NCI-H2171 (cell line): ENCODE results near the gene HMGN4.
A peak's percentile ranks its signal among the peaks of the same experiment; 100 is the strongest.

ENCODE experiments used
- DNase-seq: peaks from one replicate; lab custom pipeline; 2025; lab: John Stamatoyannopoulos, UW

HMGN4 gene

DNA sequence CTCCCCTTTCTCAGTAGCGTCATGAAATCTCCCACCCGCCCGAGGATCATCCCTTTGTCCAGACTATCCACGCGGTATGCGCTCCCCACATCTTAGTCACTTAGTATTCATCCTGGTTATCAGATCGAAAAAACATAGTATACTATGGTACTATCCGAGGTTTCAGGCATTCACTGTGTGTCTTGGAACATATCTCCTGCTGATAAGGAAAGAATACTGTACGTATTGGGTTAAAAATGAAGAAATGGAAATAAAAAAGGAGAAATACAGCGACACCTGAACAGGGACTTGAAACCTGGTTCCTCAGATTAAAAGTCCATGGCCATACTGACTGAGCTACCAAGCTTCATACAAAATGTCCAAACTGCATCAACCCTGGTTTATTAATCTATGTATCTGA is 14.0 kb downstream of the HMGN4 start:
- DNase-seq: no peak

DNA sequence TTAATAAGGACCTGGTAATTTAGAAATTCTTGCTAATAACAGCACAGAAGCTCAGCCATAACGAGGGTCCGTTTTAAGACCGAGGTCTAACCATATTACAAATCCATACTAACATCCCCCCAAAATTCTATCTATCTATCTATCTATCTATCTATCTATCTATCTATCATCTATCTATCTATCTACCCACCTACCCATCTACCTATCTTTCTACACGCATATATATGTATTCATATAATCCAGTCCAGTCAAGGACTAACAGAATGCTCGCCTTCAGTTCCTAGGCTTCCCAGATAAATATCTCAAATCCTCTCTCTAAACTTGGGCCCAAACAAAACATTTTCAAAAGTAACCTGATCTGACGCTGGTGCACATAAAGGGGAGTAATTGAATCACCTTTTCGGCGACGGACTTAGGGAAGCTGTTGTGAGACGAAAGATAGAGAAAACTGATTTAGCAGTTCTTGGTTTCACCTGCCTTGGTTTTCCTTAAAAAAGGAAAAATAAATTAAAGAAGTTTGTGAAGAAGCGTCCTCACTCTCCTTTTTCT is 14.5 kb downstream of the HMGN4 start:
- no peak for DNase-seq

DNA sequence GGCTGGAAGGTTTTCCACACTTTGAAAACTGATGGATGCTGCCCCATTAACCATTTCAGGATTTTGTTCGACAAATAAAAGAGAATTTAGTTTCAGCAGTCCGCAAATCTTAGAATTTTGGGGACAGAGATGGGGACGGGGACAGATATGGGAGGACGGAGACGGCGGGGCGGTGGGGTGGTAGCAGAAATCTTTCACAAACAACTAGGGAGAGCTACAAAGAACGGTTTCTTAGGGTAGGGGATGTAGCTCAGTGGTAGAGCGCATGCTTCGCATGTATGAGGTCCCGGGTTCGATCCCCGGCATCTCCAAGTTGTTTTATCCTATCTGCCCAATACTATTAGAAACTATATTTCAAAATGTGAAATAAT is 15.1 kb downstream of the HMGN4 start:
- peak; percentile 39 for DNase-seq

DNA sequence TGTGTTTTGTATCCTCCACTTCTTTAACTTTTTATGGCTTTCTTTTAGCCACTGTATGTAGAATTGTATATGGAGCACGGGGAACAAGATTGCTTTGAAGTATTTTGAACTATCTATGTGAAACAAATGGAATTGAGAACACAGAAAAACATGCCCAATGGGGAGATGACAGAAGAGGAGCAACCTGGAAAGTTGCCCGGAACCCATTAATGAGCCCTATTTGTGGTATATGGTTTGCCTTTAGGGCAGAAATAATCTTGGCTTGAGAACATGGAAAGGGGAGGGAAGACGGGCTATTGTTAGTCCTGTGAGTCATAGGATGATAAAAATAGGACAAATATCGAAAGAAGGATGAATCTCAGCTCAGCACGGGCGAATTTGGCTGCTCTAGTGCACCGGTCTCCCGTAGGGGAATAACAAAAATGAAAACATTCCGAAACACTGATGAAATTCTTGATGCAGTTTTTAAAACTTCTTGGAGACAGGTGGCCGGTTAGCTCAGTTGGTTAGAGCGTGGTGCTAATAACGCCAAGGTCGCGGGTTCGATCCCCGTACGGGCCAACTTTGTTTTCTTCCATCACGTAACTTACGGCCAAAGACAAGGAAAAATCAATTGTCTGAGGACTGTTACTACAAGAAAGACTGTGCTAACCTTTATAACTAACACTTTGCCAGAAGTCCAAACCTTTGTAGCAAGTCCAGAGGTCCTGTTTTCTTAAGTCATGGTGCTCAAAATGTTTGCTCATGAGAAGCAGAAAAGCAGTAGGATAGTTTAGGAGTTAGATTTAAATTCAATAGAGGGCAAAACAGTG is 15.7 kb downstream of the HMGN4 start:
- no peak for DNase-seq

DNA sequence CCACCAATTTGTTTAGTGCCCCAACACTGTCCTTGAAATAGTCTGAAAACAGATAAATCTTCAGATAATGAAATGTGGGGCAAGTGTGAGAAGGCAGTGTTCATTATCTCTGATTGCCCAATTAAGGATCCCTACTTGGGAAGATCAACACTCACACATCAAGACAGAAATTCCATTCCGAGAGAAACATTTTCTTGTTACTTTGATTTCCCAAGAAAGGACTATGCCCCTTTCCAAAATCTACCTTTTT is 16.2 kb downstream of the HMGN4 start:
- no peak for DNase-seq

DNA sequence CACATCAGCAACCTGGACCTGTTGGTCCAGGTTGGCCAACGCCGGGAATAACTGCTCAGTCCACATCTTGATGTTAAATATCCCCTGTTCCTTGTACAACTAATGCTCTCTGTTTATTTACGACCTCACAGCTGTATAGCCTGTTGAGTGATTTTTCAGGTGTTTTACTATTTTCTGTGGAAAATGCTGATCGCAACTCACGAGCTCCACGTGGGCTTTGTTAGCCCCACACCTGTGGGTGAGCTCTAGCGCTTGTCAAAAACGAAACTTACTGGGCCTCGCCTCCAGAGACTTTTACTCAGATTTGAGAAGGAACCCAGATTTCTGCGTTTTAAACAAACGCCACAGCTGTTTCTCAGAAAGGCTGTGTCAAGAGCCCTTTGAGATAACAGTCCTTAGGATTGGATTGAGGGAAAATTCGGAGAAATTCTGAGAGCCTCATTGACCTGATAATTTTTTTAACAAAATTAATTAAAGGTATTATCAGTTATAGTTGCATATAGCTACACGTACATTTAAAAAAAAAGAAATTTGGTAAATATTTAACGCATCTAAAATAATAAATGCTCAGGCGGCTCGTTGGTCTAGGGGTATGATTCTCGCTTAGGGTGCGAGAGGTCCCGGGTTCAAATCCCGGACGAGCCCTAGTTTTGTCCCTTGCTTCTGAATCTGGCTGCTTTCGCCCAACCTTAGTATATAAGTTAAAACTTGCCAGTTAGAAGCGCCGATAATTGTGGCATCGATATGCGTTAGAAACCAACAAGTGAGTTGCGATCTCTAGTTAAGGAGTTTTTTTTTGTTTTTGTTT is 16.7 kb downstream of the HMGN4 start:
- DNase-seq: no peak

DNA sequence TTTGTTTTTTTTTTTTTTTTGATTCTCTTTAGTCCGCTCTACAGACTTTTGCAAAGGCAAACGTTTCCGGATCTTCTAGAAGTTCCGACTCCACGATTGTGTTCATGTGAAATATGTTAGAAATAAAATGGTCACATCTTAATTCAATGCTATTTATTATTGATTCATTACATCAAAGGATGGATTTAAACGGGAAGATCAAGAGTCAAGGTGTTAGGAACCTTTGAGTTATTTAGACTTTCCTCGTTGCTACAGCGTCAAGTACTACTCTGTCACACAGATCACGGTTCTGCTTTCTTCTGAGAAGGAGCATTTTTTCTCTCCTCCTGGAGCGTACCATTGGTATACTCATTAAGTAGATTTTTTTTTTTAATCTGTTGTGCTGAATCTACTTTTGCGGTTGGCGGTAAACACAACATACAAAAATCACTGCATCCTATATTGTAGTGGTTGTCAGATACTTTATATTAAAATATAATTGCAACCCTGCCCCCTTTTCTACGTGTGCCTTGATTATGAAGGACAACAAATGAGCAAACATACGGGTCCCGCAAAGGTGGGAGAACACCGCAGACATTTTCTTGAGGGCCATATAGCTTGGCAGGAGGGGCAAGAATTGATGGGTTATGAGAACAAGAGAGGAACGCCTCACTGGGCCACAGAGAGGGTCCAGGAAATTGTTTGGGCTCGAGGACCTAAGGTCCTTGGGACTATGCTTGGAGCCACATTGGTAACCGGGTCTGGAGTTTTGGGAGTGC is 17.5 kb downstream of the HMGN4 start:
- no peak for DNase-seq

DNA sequence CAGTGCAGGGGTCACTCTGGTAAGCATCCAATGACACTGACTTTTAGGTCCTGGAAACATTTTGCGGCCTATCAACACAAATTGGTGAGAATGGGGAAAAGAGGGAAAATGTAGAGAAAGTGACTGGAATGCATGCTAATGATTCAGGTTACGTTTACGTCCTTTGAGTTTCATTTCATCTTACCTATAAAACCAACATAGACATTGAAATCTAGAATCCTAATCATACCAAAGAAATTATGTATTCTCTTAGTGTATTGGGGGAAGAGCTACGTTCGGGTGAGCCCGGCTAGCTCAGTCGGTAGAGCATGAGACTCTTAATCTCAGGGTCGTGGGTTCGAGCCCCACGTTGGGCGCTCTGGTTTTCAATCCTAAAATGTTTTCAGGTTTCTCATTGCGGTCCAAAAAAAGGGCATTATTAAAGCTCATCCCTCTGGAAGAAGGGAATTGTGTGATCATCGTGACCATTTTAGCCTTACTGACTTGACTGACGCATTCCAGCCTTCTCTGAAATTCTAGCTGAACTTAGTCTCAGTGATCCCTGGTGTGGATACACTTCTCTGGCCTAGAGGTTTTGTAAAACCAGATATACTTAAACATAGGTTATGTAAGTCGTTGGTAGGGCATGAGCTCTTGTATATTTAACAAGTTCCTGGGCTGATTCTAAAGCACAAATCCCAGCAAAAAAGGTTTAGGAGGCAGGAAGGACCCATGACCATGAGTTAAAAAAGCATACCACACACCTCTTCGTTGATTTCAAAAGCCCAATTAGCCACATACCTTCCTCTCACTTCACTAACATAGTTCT is 18.3 kb downstream of the HMGN4 start:
- DNase-seq: peak; percentile 63

DNA sequence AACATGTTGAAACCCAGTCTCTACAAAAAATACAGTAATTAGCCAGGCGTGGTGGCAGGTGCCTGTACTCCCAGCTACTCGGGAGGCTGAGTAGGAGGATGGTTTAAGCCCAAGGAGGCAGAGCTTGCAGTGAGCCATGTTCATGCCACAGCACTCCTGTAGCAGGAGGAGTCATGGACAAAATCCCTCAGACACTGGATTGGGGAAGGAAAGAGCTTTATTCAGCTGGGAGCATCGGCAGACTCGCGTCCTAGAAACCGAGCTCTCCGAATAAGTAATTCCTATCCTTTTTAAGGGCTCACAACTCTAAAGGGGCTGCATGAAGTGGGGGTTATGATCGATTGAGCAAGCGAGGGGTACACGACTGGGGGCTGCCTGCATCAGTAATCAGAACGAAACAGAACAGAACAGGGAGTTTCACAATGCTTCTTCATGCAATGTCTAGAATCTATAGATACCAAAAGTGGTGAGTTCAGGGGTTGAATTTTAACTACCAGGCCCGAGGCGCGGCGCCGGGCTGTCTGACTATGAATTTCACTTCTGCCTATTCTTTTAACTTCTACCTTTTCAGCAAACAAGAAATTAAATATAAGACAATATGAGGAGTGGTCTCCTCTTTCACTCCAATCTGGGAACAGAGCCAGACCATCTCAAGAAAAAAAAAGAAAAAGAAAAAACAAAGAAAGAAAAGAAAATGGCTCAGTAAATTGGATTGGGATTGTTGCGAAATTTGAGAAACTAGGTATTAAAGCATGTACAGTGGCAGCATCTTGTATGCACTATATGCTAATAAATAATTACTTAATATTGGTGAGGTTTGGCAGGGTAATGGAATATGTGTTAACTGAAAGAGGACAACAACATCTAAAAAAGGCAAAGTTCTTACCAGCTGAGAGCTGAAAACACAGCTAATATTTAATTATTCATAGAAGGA is 23.6 kb downstream of the HMGN4 start:
- DNase-seq: no peak

DNA sequence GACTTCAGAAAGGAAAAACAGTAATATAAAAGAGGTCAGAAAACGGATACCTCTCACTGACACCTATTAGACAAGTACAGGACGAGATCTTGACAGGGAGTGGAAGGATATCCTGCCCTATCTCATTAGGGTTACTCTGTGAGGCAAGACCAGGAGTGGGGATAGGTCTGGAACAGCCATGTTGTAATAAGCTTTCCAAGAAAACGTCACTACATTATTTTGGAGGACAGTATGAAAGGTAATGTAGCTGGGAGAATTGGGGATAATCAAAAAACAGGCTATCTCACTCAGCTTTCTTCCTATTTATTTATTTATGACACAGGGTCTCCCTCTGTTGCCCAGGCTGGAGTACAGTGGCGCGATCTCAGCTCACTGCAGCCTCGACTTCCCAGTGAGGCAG is 25.3 kb downstream of the HMGN4 start:
- DNase-seq: no peak

DNA sequence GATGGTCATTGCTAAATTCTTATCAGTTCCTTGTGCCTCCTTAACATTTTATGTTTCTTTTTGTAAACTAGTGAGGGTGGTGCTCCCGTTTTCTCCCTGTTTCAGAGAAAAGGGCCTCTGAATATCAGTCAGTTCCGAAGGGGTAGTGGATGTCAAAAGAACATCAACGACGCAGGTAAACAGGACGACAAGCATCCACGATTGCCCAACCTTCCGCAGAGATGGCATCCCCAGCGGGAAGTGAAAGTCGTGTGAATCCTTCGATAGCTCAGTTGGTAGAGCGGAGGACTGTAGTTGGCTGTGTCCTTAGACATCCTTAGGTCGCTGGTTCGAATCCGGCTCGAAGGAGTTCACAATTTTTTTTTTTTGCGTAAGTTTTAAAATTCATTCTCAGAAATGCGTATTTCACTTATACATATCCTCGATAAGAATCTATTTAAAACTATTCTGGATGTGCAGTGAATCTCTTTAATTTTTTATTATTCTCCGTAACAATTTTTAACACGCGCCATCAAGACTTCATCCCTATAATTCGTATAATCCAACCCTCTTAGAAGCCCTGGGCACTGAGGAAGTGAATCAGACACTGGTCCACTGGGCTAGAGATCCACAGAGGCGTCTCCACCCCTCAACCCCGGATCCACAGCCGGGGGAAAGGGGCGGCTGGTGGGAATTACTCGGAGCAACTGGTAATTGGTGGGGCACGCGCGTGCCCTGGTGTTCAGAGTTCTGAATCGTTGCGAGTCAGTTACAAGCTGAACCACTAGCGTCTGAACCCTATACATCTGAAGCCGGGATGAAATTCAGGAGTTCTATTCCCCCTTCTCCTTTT is 30.7 kb downstream of the HMGN4 start:
- DNase-seq: peak; percentile 54

DNA sequence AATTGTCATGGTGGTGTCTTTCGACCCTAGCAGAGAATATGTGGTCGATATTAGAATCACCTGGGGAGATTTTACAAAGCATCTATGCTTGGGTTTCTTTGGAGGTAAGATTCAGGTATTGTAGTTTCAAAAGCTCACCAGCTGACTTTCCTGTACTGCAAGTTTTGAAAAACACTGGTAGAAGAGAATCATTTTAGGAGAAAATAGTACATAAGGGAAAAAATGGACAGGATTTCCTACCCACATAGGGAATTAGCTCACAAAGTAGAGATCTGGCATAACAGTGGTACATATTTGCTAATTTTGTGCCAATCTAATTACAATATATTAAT is 31.2 kb downstream of the HMGN4 start:
- no peak for DNase-seq

DNA sequence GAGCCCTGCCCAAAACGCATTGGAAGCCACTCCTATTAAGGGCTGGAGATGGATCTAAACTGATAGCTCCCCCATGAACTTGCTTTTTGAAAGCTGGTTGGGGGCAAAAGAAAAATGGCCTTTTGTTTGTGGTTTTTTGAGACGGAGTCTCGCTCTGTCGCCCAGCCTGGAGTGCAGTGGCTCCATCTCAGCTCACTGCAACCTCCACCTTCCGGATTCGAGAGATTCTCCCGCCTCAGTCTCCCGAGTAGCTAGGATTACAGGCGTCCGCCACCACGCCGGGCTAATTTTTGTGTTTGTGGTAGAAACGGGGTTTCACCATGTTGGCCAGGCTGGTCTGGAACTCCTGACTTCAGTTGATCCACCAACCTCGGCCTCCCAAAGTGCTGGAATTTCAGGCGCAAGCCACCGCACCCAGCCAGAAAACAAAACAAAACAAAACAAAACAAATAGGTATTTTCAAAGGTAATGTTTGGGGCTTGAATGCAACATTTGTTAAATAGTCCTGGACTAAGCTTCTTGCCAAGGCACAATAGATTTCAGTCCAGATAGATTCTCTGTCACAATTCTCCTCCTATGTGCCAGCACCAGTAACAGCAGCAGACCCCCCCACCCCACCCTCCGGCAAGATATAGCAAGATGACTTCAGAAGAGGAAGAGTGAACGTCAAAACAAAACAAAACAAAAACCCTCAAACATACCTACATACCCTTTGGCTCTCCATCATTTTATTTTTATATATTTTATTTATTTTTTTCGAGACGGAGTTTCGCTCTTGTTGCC is 32.1 kb downstream of the HMGN4 start:
- DNase-seq: no peak

DNA sequence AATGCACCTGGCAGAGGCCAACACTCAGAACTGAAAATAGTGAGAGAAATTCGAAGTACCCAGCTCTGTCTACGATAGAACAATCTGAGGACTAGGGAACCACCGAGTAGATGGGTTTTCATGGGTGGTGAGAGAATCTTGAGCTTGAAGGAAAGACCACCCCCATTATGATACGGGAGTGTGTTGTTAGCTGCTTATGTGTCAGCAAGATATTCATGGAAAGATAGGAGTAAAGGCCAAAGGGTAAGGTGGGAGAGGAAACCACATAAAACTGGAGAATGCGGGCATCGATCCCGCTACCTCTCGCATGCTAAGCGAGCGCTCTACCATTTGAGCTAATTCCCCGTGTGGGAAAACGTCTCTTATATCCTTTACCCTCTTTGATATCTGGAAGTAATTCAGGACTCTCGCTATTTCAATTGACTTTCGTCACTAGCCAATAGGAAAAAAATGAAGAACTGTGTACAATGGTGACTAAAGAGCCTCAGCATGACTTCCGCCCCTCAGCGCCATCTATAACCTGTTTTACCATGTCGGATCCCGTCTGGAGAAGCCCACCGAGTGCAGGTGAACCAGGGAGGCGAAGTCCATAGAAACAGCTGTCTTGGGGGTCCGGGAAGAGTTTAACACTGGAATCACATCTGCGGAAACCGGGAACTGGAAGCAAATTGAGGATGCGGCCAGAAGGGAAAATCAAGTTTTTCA is 33.6 kb downstream of the HMGN4 start:
- DNase-seq: peak; percentile 80

DNA sequence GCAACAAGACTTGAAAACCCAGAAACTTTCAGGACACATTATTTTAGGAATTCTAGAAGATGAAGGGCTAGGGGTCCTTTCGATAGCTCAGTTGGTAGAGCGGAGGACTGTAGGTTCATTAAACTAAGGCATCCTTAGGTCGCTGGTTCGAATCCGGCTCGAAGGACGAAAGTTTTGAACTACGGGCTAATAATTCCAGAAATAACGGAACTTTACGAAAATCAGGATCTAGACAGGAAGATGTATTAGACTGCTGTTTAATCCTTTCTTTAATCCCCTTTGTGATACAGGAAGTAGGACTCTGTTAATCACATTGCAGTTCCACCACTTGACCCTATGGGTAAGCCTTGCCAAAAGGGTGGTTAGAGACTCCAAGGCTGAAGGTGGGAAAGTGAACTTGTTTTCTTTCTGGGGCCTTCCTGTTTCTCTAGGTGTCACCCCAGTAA is 37.4 kb downstream of the HMGN4 start:
- DNase-seq: no peak

DNA sequence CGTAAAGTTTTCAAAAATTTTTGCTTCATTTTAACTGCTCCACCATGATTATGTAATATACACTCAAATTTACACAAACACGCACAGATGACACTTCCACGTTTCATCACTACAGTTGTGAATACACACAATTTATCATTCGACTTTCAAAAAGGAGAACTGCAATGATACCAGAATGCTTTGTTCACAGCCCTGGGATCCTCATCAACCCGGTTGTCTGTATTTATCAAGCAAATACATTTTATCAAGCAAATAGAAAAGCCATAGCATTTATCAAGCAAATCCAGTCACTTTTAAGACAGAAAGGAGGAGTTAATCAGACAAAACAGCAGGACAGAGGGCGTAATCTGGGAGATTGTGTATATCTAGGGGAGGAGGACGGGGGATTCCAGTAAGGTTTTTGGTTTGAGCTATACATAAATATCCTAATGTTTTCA is 38.3 kb downstream of the HMGN4 start:
- no peak for DNase-seq

DNA sequence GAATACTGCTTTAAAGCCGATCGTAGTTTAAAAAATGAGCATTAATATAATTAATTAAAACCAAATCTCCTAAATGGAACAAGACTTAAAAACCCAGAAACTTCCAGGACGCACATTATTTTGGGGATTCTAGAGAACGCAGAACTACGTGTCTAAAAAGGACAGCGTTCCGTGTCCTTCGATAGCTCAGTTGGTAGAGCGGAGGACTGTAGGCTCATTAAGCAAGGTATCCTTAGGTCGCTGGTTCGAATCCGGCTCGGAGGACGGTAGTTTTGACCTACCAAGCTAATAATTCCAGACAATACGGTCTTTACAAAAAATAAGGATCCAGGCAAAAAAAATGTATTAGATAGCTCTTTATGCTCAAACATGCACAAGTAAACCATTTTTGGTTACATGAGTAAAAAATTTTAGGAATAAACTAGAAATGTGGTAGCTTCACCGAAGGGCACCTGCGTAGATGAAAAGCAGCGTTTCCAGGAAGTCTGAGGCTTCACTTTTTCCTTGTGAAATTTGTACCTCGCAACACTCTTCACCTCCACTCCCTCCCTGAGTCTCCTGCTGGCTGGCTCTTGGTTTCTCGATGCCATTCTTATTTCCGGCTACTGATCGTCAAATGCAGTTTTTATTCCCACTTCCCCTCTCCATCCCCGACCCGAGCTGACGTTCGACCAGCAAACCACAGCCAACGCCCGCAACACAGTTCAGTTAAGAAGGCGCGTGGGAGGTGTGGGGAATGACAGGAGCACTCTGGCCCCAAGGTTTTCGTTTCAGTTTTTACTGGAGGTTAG is 39.0 kb downstream of the HMGN4 start:
- no peak for DNase-seq

DNA sequence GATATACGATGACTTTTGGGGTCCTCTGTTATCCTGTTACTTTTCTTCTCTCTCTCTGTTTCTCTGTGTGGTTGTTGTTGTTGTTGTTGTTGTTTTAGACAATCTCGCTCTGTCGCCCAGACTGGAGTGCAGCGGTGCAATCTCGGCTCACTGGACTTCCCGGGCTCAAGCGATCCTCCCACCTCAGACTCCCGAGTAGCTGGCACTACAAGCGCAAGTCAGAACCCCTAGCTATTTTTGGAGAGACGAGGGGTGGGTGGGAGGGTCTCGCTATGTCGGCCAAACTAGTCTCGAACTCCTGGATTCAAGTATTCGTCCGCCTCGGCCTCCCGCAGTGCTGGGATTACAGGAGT is 39.5 kb downstream of the HMGN4 start:
- DNase-seq: no peak
